Measurements from ENCODE around the gene AGBL5.

The AGBL5 gene

DNA sequence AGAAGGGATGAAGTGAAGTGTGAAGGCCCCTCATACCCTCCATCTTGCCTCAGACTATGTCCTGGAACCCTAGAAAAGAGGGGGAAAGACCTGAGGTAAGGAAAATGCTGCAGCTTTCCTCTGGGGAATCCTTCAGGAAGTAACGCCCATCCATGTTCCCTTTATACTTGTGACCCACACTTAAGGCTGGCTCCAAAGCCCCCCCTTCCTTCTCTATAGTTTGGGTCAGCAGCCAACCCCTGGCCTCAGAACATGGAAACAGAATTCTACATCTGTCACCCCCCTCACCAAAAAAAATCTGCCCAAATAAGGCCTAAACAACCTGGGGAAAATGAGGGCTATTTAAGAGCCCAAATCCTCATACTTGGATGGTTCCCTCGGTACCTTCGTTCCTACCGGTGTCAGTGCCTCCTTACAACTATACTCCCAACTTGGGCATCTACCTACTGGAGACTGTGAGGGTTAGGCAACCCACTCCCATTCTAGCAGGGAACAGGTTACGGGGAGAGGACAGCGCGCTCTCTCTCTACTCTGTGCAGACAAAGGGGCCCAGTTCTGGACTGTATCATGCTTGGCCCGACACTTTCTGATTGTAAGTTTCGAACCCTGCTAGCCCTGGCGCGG, 19.3 kb downstream of the AGBL5 start:
- Histone ChIP-seq H4K20me1 (ENCODE audit: insufficient read depth, low read length) (no peaks in the 10 kb centered on the region), H3K4me1 (ENCODE audit: insufficient read depth, low read length, severe bottlenecking) (peaks cover 47% of the 10 kb centered on the region), H3K4me3 (ENCODE audit: low read depth, low read length, poor library complexity, severe bottlenecking) (peak overlapping the region; percentile 97), H3F3A (ENCODE audit: insufficient read depth, low read length) (no peaks in the 10 kb centered on the region), H2AFZ (ENCODE audit: low read length) (no peak overlapping the region), H3K9ac (ENCODE audit: low read length) (peak overlapping the region; percentile 88), H3K9me2 (ENCODE audit: low read depth, low read length) (no peaks in the 10 kb centered on the region), H3K9me3 (ENCODE audit: low read length) (no peaks in the 10 kb centered on the region), H3K27ac (ENCODE audit: low read depth, low read length, poor library complexity, severe bottlenecking) (no peak overlapping the region), H3K79me2 (ENCODE audit: insufficient read depth, low read length) (peaks cover 13% of the 10 kb centered on the region; the same call in 1 of the 2 replicates), H3K36me3 (ENCODE audit: insufficient read depth, low read length) (peaks cover 38% of the 10 kb centered on the region; the same call in 1 of the 2 replicates), H3K4me2 (ENCODE audit: low read length) (peak overlapping the region; percentile 90), H3K27me3 (ENCODE audit: insufficient read depth, low read length) (no peaks in the 10 kb centered on the region)
- TF ChIP-seq EZH2 (IDR thresholded peaks at IDR 0.05; ENCODE audit: borderline replicate concordance, low read length) = no peak
- TF ChIP-seq, protein P1, sequence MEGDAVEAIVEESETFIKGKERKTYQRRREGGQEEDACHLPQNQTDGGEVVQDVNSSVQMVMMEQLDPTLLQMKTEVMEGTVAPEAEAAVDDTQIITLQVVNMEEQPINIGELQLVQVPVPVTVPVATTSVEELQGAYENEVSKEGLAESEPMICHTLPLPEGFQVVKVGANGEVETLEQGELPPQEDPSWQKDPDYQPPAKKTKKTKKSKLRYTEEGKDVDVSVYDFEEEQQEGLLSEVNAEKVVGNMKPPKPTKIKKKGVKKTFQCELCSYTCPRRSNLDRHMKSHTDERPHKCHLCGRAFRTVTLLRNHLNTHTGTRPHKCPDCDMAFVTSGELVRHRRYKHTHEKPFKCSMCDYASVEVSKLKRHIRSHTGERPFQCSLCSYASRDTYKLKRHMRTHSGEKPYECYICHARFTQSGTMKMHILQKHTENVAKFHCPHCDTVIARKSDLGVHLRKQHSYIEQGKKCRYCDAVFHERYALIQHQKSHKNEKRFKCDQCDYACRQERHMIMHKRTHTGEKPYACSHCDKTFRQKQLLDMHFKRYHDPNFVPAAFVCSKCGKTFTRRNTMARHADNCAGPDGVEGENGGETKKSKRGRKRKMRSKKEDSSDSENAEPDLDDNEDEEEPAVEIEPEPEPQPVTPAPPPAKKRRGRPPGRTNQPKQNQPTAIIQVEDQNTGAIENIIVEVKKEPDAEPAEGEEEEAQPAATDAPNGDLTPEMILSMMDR (IDR thresholded peaks at IDR 0.05; ENCODE audit: low read length) = no peak

DNA sequence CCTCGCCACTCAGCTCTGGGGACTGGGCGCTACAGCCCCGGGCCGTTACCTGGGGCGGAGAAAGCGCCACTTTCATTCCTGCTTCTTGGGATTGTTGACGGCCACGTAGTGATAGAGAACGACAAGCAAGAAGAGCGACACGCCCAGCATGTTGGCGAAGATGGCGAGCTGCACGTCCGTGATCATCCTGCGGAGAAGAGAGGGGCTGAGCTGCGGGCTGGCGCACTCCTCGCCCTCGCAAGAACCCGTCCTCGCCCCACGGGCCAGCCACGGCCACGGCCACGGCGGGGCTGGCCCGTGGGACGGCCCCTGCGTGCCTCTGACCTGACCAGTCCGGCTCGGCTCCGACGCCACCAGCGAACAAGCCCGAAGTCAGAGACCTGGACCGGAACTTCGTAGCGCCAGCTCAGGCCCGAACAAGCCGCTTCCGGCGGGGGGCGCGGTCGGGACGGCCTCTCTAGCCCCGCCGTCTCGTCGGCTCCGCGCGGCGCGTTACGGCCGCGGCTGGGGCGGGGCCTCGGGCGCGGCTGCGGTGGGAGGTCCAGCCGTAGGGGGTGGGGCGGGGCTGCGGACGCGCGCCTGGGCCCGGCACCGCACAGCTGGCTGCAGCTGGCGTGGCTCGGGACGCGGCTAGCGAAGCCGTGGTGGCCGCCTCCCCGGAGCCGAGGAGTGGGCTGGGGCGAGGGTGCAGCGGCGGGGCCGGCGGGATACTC, 20.0 kb downstream of the AGBL5 start, which contains the start of gene OST4:
Gene OST4, minus strand, starts transcription at position 378 of the 713 bp plus-strand sequence.
- no peaks in the 10 kb centered on the region for H3K9me2 ChIP-seq (ENCODE audit: low read depth, low read length)
- peaks cover 13% of the 10 kb centered on the region; the same call in 1 of the 2 replicates for H3K79me2 ChIP-seq (ENCODE audit: insufficient read depth, low read length)
- peak within 1 kb of the TSS; percentile 90 for H3K4me2 ChIP-seq (ENCODE audit: low read length)
- no peaks in the 10 kb centered on the region for H3K27me3 ChIP-seq (ENCODE audit: insufficient read depth, low read length)
- H3K4me3 ChIP-seq (ENCODE audit: low read depth, low read length, poor library complexity, severe bottlenecking) = peak within 1 kb of the TSS; percentile 97
- peaks cover 48% of the 10 kb centered on the region for H3K4me1 ChIP-seq (ENCODE audit: insufficient read depth, low read length, severe bottlenecking)
- no peaks in the 10 kb centered on the region for H3K9me3 ChIP-seq (ENCODE audit: low read length)
- H3F3A ChIP-seq (ENCODE audit: insufficient read depth, low read length) = no peaks in the 10 kb centered on the region
- H4K20me1 ChIP-seq (ENCODE audit: insufficient read depth, low read length) = no peaks in the 10 kb centered on the region
- peaks cover 34% of the 10 kb centered on the region; the same call in 1 of the 2 replicates for H3K36me3 ChIP-seq (ENCODE audit: insufficient read depth, low read length)
- no peak within 1 kb of the TSS for H2AFZ ChIP-seq (ENCODE audit: low read length)
- peak within 1 kb of the TSS; percentile 88 for H3K9ac ChIP-seq (ENCODE audit: low read length)
- no peak for TF ChIP-seq EZH2 (IDR thresholded peaks at IDR 0.05; ENCODE audit: borderline replicate concordance, low read length)
- TF ChIP-seq, protein P1 (IDR thresholded peaks at IDR 0.05; ENCODE audit: low read length) = no peak
- peak within 1 kb of the TSS; percentile 29 for H3K27ac ChIP-seq (ENCODE audit: low read depth, low read length, poor library complexity, severe bottlenecking)

DNA sequence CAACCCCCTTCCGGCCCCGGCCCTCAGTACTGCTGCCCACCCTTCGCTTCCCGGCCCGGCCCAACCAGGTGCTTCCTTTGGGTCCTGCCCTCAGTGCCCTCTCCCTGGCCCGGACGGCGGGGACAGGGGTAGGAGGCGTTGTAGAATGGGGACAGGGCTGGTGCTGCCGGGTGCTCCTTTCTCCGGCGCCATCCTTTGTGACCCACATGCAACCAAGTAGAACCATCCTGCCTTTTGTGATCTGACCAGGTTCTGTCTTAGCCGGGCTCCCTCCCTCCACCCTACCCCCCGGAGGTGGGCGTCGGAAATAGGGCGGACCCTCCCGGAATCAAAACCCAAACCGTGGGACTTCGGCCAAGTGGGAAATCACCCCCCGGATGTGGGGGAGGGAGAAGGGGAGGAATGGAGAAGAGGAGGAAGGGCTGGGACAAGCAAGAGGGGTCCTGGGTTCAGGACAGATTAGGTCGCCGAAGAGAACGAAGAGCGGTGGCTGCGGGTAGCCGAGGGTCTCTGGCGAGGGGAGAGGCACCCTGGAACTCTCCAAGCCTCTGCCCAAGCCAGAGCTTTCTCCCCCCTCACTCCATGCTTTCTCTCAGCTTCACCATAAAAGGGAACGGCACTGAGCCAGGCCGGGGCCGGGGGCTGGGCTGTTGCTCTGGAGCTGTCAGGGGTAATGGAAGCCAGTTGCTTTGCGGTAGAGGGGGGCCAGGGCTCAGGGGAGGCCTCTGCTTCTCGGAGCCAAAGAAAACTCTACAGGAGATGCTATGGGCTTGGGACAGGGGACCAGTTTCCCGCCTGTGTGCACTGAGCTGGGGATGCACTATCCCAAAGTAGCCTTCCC, 20.7 kb downstream of the AGBL5 start:
- TF ChIP-seq, protein P1 (IDR thresholded peaks at IDR 0.05; ENCODE audit: low read length) = no peak
- no peak for TF ChIP-seq EZH2 (IDR thresholded peaks at IDR 0.05; ENCODE audit: borderline replicate concordance, low read length)
- peaks cover 32% of the 10 kb centered on the region; the same call in 1 of the 2 replicates for H3K36me3 ChIP-seq (ENCODE audit: insufficient read depth, low read length)
- H4K20me1 ChIP-seq (ENCODE audit: insufficient read depth, low read length) = no peaks in the 10 kb centered on the region
- peaks cover 48% of the 10 kb centered on the region for H3K4me1 ChIP-seq (ENCODE audit: insufficient read depth, low read length, severe bottlenecking)
- peaks cover 13% of the 10 kb centered on the region; the same call in 1 of the 2 replicates for H3K79me2 ChIP-seq (ENCODE audit: insufficient read depth, low read length)
- peak overlapping the region; percentile 97 for H3K4me3 ChIP-seq (ENCODE audit: low read depth, low read length, poor library complexity, severe bottlenecking)
- H3K9me3 ChIP-seq (ENCODE audit: low read length) = no peaks in the 10 kb centered on the region
- no peaks in the 10 kb centered on the region for H3F3A ChIP-seq (ENCODE audit: insufficient read depth, low read length)
- peak overlapping the region; percentile 51 for H3K9ac ChIP-seq (ENCODE audit: low read length)
- H2AFZ ChIP-seq (ENCODE audit: low read length) = no peak overlapping the region
- peak overlapping the region; percentile 81 for H3K4me2 ChIP-seq (ENCODE audit: low read length)
- peak overlapping the region; percentile 29 for H3K27ac ChIP-seq (ENCODE audit: low read depth, low read length, poor library complexity, severe bottlenecking)
- no peaks in the 10 kb centered on the region for H3K27me3 ChIP-seq (ENCODE audit: insufficient read depth, low read length)
- no peaks in the 10 kb centered on the region for H3K9me2 ChIP-seq (ENCODE audit: low read depth, low read length)
